Hippocampal formation (tissue), 2 donors: ENCODE data around the gene RPL36.
"Not testable (repeated sequence)": the region's sequence is repeated elsewhere in the genome, so short reads cannot be mapped to it uniquely, and the experiment has no call there.

Experiments used
- DNase-seq, 2 donors: peaks; one replicate each; lab custom pipeline; 2025; lab: John Stamatoyannopoulos, UW

Gene RPL36

GRCh38 chr19:5690955-5691821, 1.1 kb downstream of the RPL36 start:
- no peak for DNase-seq

DNA sequence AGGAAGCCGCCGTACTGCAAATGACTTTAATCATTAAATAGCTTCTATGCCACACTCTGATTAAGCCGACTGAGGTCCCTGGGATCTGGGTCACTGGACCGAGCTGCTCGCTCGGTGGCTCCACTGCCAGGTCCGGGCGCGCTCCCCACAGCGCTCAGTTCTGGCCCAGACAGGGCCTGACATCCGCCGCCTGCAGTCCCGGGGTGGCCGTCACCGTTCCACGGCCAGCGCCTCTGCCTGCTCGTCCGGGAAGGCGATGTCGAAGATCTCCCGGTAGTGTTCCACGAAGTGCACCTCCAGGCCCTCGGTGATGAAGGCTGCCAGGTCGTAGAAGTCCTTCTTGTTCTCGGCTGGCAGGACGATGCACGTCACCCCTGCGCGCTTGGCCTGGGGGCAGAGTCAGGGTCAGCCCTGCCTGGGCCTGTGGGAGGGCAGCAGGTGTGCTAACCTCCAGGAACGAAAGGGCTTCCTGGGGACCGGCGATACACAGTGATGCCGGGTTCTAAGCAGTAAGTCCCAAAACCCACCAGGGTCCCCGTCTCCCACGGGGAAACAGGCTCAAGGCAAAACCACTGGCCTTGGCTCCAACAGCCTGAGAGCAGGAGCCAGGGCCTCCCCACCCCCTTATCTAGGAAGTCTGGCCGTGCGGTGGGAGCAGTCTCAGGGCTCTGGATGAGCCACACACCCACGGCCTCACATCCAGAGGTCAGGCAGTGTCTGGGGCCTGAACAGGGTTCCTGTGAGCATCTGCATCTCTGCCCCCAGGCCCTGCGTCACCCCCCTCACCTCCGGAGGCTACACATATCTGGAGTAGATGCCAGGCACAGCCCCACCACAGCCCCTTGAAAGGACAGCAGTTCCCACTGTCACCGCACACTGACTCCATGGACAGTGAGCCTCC, 2.0 kb downstream of the RPL36 start:
- DNase-seq = no peak

DNA sequence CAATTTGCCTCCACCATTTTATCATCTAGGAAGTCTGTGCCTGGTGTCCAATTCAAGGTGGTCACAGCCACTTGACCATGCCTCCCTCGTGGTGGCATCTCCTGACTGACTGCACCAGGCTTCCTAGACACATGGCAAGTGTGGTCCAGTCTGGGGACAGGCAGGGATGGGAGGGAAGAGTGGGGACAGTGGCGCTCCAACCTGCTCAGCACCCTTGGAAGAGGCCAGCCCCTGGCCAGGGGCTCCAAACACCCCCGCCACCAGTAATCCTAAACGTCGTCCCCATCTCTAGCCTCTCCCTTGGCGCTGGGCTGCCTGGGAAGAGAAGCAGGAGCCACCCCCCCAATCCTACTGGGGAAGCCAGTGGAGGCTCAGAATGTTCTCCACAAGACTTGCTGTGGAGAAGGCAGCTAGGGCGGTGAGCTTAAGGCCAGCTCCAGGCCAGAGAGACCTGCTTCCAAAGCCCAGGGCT, 2.7 kb downstream of the RPL36 start:
- DNase-seq = no peak

DNA sequence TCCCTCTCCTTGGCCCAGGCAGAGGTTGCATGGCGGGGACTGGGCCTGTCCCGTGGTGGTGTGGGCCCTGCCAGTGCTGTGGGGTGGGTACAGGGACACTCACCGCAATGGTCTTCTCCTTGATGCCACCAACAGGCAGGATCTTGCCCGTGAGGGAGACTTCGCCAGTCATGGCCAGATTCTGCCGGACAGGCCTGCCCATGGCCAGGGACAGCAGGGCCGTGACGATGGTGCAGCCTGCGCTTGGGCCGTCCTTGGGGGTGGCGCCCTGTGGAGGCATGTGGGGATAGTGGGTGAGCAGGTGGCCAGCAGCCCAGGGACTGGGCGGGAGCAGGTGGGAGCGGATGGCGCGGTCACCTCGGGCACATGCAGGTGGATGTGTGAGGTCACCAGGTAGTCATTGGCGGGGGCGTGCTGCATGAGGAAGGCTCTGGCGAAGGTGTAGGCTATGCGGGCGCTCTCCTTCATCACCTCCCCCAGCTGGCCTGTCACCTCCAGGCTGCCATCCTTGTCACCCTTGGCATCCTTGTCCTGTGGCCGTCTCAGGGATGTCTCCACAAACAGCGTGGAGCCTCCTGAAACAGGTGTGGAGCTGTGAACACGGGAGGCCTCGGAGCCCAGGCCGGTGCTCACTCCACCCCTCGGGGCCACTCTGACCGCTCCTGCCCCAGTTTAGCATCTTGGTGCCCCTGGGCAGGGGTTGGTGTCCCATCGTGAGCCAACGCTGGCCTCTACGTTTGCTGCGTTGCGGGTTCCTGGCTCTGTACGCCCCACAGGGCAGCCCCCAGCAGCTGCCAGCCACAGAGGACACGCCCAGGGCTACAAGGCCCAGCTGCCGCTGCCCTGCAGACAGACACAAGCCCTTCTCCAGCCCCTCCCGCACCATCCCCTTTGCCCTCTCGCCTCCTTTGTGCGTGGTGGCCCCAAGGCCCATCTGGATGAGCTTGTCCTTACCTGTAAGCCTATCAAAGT, 3.4 kb downstream of the RPL36 start:
- no peak for DNase-seq

DNA sequence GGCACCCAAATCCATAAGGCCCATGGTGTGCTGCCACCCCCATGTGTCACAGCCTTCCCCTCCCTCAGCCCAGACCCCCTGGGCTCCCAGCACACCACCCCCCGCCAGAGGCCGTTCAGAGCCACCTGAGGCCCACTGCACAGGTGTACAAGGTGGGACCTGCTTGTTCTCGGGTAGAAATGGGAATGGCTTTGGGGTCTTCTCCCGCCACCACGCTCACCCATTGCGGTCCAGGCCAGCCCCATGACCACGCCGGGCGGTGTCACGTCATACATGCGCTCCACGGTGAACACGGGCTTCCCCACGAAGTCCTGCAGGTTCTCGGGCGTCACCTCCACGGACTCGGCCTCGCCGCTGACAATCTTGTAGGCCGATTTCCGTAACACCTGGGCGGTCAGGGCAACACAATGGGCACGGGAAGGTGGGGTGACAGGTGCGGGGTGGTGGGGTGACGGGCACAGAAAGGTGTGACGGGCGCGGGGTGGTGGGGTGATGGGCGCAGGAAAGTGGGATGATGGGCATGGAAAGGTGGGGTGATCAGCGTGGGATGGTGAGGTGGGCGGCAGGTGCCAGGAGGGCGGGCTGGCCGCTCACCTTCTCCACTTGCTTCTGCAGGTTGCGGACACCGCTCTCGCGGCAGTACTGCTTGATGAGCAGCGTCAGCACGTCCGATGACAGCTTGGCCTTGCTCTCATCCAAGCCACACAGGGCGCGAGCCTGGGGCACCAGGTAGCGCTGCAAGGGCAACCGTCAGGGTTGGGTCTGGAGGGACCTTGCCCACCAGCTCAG, 4.3 kb downstream of the RPL36 start:
- no peak for DNase-seq

DNA sequence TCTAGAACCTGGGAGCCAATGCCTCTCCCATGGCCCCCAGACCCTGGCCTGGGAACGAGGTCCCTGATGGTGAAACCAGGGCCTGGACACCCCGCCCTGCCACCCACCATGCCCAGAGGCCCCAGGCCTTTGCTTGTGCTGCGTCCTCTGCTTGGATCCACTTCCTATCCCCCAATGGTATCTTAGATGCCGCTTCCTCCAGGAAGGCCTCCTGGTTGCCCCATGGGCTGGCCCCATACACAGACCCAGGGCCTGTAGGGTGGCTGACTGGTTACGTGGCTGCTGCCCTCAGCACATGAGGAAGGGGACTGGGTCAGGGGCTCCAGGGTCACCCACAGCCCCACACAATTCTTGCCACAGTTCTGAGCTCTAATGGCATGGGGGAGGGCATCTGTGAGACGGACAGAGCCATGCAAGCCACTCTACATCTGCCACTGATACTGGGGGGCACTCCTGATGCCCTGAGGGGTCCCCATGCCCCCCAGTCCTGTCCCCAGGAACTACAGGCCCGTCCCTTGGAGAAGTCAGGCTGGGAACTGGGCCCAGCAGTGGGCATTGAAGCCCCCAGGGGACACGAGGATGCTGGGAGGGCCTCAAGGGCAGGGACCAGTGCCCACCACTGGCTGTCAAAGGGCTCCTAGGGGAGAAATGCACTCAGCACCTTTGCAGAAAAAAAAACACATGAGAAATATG, 5.0 kb downstream of the RPL36 start:
- no peak for DNase-seq

- DNase-seq = no peak
These were observed 5.6 kb downstream of the RPL36 start for GRCh38 chr19:5695649-5696195.

GRCh38 chr19:5696196-5697021, 6.3 kb downstream of the RPL36 start:
- DNase-seq = no peak

- no peak for DNase-seq
These were observed 7.2 kb downstream of the RPL36 start for GRCh38 chr19:5697022-5697889.

DNA sequence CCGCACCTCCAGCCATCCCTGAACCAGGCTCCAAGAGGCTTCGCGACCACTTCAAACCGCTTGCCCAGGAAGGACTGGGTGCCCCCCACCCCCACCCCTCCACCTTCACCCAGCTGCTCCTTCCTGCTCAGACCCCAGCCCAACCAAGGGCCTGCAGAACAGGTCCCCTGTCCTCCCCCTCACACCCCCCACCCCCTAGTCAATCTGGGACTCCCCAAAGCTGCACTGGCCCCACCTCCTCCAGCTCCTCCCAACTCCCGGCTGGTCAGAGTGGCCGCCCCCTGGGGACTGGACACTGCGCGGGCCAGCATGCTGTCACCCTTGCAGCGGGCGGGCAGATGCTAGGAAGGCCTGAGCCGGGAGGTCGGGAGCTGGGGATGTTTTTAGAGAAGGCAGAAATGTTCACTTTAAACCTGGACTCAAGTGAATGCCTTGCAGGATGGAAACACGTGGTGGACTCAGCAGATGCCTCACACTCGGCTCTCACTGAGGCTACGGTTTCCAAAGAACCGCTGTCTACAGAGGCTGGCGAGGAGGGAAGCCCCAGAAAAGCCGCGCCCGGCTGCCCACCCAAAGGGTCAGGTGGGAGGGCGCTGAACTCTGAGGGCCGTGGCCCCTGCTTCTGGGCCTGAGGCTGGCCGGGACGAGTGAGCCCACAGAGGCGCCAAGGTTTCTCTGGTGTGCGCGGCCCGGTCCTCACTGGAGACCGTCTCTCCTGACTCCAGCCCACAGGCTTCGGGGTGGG, 8.0 kb downstream of the RPL36 start:
- DNase-seq = no peak

GRCh38 chr19:5698635-5699422, 8.7 kb downstream of the RPL36 start:
- DNase-seq = no peak

GRCh38 chr19:5700455-5701092, 10.5 kb downstream of the RPL36 start:
- DNase-seq = no peak

DNA sequence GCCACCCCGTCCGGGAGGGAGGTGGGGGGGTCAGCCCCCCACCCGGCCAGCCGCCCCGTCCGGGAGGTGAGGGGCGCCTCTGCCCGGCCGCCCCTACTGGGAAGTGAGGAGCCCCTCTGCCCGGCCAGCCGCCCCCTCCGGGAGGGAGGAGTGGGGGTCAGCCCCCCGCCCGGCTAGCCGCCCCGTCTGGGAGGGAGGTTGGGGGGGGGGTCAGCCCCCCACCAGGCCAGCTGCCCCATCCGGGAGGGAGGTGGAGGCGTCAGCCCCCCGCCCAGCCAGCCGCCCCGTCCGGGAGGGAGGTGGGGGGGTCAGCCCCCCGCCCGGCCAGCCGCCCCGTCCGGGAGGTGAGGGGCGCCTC, 11.9 kb downstream of the RPL36 start:
- DNase-seq = not testable (repeated sequence)

GRCh38 chr19:5703819-5704818, 14.0 kb downstream of the RPL36 start:
- no peak for DNase-seq

GRCh38 chr19:5705552-5705951, 15.5 kb downstream of the RPL36 start:
- no peak for DNase-seq
